HepG2 (cell line): ENCODE data around the gene CCN2. TPM values are rescaled to one million over a fixed set of nuclear protein-coding genes. Genes with fewer than 3 reads are reported as not detected.

Experiments used
- AKNA ChIP-seq: sonication (generic); formaldehyde crosslinking; IDR thresholded peaks from 2 replicates; pipeline ENCODE4 v1.4.0; 2020; ENCODE audit warnings: missing genetic modification reagents, borderline replicate concordance
- ASH2L ChIP-seq: fragments of 300-600, 200-600 bp; sonication (generic); IDR thresholded peaks from 2 replicates; pipeline ENCODE4 v1.7.0; 2017; ENCODE audit warnings: low read depth, mild to moderate bottlenecking, moderate library complexity, mixed read lengths, low read length; ENCODE audit not compliant: insufficient read length
- BORCS8-MEF2B ChIP-seq: sonication (generic); formaldehyde crosslinking; IDR thresholded peaks from 2 replicates; pipeline ENCODE4 v1.8.0; 2022; ENCODE audit warnings: mild to moderate bottlenecking, missing genetic modification reagents
- CBFB ChIP-seq: sonication (generic); formaldehyde crosslinking; IDR thresholded peaks from 2 replicates; pipeline ENCODE4 v1.4.0; 2020; ENCODE audit warnings: missing genetic modification reagents
- CC2D1A ChIP-seq: sonication (generic); formaldehyde crosslinking; IDR thresholded peaks from 2 replicates; pipeline ENCODE4 v1.8.1; 2023; ENCODE audit warnings: mild to moderate bottlenecking, missing genetic modification reagents
- DRAP1 ChIP-seq: IDR thresholded peaks from 2 replicates; pipeline ENCODE4 v1.6.1; 2016; ENCODE audit warnings: missing genetic modification reagents, missing compliant biosample characterization
- EHMT2 ChIP-seq: fragments of 200-600 bp; sonication (generic); IDR thresholded peaks from 2 replicates; pipeline ENCODE4 v1.7.0; 2017; ENCODE audit warnings: antibody characterized with exemption, low read depth, low read length, borderline replicate concordance
- ELF4 ChIP-seq: sonication (generic); formaldehyde crosslinking; IDR thresholded peaks from 2 replicates; pipeline ENCODE4 v1.5.0; 2020; ENCODE audit warnings: missing genetic modification reagents, mild to moderate bottlenecking, moderate library complexity, borderline replicate concordance
- FOSL1 ChIP-seq: sonication (generic); formaldehyde crosslinking; IDR thresholded peaks from 2 replicates; pipeline ENCODE4 v1.9.0; 2021; ENCODE audit warnings: missing genetic modification reagents, borderline replicate concordance
- GZF1 ChIP-seq: sonication (generic); formaldehyde crosslinking; IDR thresholded peaks from 2 replicates; pipeline ENCODE4 v1.5.1; 2020; ENCODE audit warnings: mild to moderate bottlenecking, missing genetic modification reagents
- HDAC1 ChIP-seq: sonication (generic); formaldehyde crosslinking; IDR thresholded peaks from 2 replicates; pipeline ENCODE4 v1.5.1; 2020; ENCODE audit warnings: mild to moderate bottlenecking, missing genetic modification reagents
- HOXA5 ChIP-seq: sonication (generic); formaldehyde crosslinking; IDR thresholded peaks from 2 replicates; pipeline ENCODE4 v1.4.0; 2020; ENCODE audit warnings: missing genetic modification reagents
- JUNB ChIP-seq: sonication (generic); formaldehyde crosslinking; IDR thresholded peaks from 2 replicates; pipeline ENCODE4 v1.8.0; 2022; ENCODE audit warnings: missing genetic modification reagents, mild to moderate bottlenecking, borderline replicate concordance
- RELA ChIP-seq: sonication (generic); formaldehyde crosslinking; IDR thresholded peaks from 2 replicates; pipeline ENCODE4 v1.4.0; 2020; ENCODE audit warnings: missing genetic modification reagents
- TCF12 ChIP-seq, 2 experiments: fragments of 450-650 bp in 1 of 2; sonication (generic) in 1 of 2; formaldehyde crosslinking in 1 of 2; IDR thresholded peaks; 2 replicates each; pipeline versions ENCODE4 v1.6.1 to v1.8.0; 2017 to 2022; ENCODE audit warnings: antibody characterized with exemption in 1 of 2, mild to moderate bottlenecking in 1 of 2, missing genetic modification reagents in 1 of 2, moderate library complexity in 1 of 2
- TGIF2 ChIP-seq: IDR thresholded peaks from 2 replicates; pipeline ENCODE4 v1.6.1; 2016; ENCODE audit warnings: control low read depth, missing compliant biosample characterization
- XRCC5 ChIP-seq: fragments of 200-400 bp; formaldehyde crosslinking; optimal IDR thresholded peaks from 2 replicates; pipeline ENCODE3; 2017; ENCODE audit warnings: mild to moderate bottlenecking, low read length
- ZBTB25 ChIP-seq: IDR thresholded peaks from 2 replicates; pipeline ENCODE4 v1.6.1; 2018; ENCODE audit warnings: missing genetic modification reagents
- ZMYM2 ChIP-seq: sonication (generic); formaldehyde crosslinking; IDR thresholded peaks from 2 replicates; pipeline ENCODE4 v1.8.0; 2022; ENCODE audit warnings: mild to moderate bottlenecking, missing genetic modification reagents
- ZNF124 ChIP-seq: sonication (generic); formaldehyde crosslinking; IDR thresholded peaks from 2 replicates; pipeline ENCODE4 v1.4.0; 2020; ENCODE audit warnings: missing genetic modification reagents
- ZNF3 ChIP-seq: IDR thresholded peaks from 2 replicates; pipeline ENCODE4 v1.7.0; 2017; ENCODE audit warnings: inconsistent platforms
- ZNF44 ChIP-seq: sonication (generic); formaldehyde crosslinking; IDR thresholded peaks from 2 replicates; pipeline ENCODE4 v1.5.1; 2020; ENCODE audit warnings: mild to moderate bottlenecking, missing genetic modification reagents
- ZNF674 ChIP-seq: sonication (generic); formaldehyde crosslinking; IDR thresholded peaks from 2 replicates; pipeline ENCODE4 v1.5.0; 2020; ENCODE audit warnings: low read depth, mild to moderate bottlenecking, missing genetic modification reagents
- ZNF780A ChIP-seq: sonication (generic); formaldehyde crosslinking; IDR thresholded peaks from 2 replicates; pipeline ENCODE4 v1.8.0; 2022; ENCODE audit warnings: mild to moderate bottlenecking, missing genetic modification reagents, moderate library complexity
- polyA plus RNA-seq, 8 experiments: library from polyadenylated mRNA; depleted of rRNA in 3 of 8; stranded (reverse) in 7 of 8; unstranded in 1 of 8; fragments of >200 nt; fragmentation: Illumina TruSeq in 4 of 8; extraction: Trizol in 4 of 8; gene quantifications; 2 replicates each; pipeline versions ENCODE4 v1.2.1 to v1.2.3, GENCODE V29; 2011 to 2016; ENCODE audit warnings: low read depth in 4 of 8, missing spikeins in 1 of 8, mixed read lengths in 1 of 8; ENCODE audit not compliant: insufficient read depth in 1 of 8
- total RNA-seq, 5 experiments: library from RNA; depleted of rRNA; stranded (reverse); fragments of >200 nt; fragmentation: Illumina TruSeq; extraction: Trizol; gene quantifications; 2 replicates each; pipeline ENCODE4 v1.2.3, GENCODE V29; 2016; ENCODE audit warnings: low read depth in 1 of 5

The CCN2 gene
- total and polyA plus RNA-seq, 2 of the 13 experiments (the other 11 are each of a cell fraction or from before 2014, with no cell fraction given): 34.7 to 316 TPM

- TF ChIP-seq AKNA (0 out of 2 replicates have a peak, but pooled peaks have one; percentile 71), TGIF2 (CRISPR knock-in tag) (no peak), ZNF3 (CRISPR knock-in tag) (peak; percentile 46; the same call in 1 of the 2 replicates), GZF1 (CRISPR knock-in tag) (0 out of 2 replicates have a peak, but pooled peaks have one; percentile 12), ASH2L (no peak), ZNF674 (peak; percentile 8; the same call in 1 of the 2 replicates), DRAP1 (CRISPR knock-in tag) (no peak), EHMT2 (no peak), JUNB (CRISPR knock-in tag) (no peak), TCF12 (IDR thresholded peaks at IDR 0.05) (no peak), TCF12 (CRISPR knock-in tag; IDR thresholded peaks at IDR 0.05) (no peak), HOXA5 (no peak), FOSL1 (CRISPR knock-in tag) (no peak), XRCC5 (no peak), ZBTB25 (CRISPR knock-in tag) (no peak), ZMYM2 (CRISPR knock-in tag) (0 out of 2 replicates have a peak, but pooled peaks have one; percentile 27), CC2D1A (0 out of 2 replicates have a peak, but pooled peaks have one; percentile 21), ZNF124 (no peak), RELA (0 out of 2 replicates have a peak, but pooled peaks have one; percentile 8), ZNF780A (CRISPR knock-in tag) (no peak), HDAC1 (CRISPR knock-in tag) (no peak), ELF4 (CRISPR knock-in tag) (no peak; the same call in 1 of the 2 replicates), CBFB (CRISPR knock-in tag) (no peak), BORCS8-MEF2B (CRISPR knock-in tag) (no peak), ZNF44 (CRISPR knock-in tag) (no peak)
Measured at GRCh38 chr6:131979515-131980337, 28.6 kb upstream of the CCN2 start (continued).
